IPS-18a (cell line): Measurements from ENCODE around the gene RUVBL2.
"Not testable (repeated sequence)": the region's sequence is repeated elsewhere in the genome, so short reads cannot be mapped to it uniquely, and the experiment has no call there.

Source experiments
- H3K27ac ChIP-seq: one replicate; pipeline ENCODE4 v1.5.1; 2013; ENCODE audit warnings: low read length
- H3K27me3 ChIP-seq: one replicate; pipeline ENCODE4 v1.6.1; 2013; ENCODE audit warnings: mild to moderate bottlenecking, low read length; ENCODE audit not compliant: control insufficient read depth, insufficient read depth
- H3K36me3 ChIP-seq: one replicate; pipeline ENCODE4 v1.6.1; 2013; ENCODE audit warnings: low read depth, low read length; ENCODE audit not compliant: control insufficient read depth
- H3K4me1 ChIP-seq: one replicate; pipeline ENCODE4 v1.6.1; 2013; ENCODE audit warnings: low read depth, low read length; ENCODE audit not compliant: control insufficient read depth
- H3K4me3 ChIP-seq: one replicate; pipeline ENCODE4 v1.5.1; 2013; ENCODE audit warnings: low read length
- H3K9ac ChIP-seq: one replicate; pipeline ENCODE4 v1.6.1; 2013; ENCODE audit warnings: mild to moderate bottlenecking, low read length, moderate library complexity
- H3K9me3 ChIP-seq: one replicate; pipeline ENCODE4 v1.6.1; 2013; ENCODE audit warnings: low read depth, low read length; ENCODE audit not compliant: control insufficient read depth

Gene RUVBL2

DNA sequence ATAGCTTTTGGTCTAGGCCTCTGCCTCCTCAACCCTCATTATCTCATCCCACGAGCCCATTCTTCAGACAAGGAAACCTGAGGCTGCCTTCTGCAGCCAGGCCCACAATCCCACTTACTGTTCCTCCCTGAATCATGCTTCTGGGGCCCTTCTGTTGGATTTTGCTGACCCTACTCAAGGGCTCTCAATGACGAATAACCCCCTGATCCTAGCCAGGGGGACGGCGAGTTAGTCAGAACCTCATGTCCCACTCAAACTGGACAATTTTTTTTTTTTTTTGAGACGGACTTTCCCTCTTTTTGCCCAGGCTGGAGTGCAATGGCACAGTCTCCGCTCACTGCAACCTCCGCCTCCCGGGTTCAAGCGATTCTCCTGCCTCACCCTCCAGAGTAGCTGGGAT, 28.4 kb downstream of the RUVBL2 start:
- peaks cover 4% of the 10 kb centered on the region for H3K4me1 ChIP-seq
- H3K27ac ChIP-seq: no peak overlapping the region

DNA sequence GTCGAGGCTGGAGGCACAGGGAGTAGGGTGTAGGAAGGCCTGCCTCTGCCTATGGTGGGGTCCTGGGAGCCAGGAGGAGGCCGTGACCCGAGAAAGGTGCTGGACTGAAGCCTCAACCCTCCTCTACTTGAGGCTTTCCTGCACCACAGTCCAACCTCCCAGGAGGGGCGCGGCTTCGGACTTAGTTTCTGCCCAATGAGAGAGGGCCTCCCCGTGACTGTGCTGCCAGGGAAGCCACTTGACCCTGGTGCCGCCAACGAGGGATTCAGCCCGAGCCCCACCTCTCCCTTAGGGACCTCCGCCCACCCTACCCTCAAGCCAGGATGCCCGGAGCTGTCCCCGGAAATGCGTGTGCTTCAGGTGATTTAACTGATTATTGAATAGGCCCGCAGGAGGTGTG, 30.5 kb downstream of the RUVBL2 start, which contains the start of gene CGB3:
Gene CGB3 (minus strand): TSS at position 101 of the 400 bp plus-strand sequence. CDS start 362 bp downstream, outside the sequence.
- H3K27me3 ChIP-seq: peaks cover 20% of the 10 kb centered on the region
- H3K36me3 ChIP-seq, H3K4me3 ChIP-seq, H3K4me1 ChIP-seq, H3K9me3 ChIP-seq, H3K9ac ChIP-seq, H3K27ac ChIP-seq: not testable (repeated sequence)

More for the DNA sequence above, 28.4 kb downstream of the RUVBL2 start:
- H3K9ac ChIP-seq: no peak overlapping the region
- peaks cover 38% of the 10 kb centered on the region for H3K27me3 ChIP-seq
- no peak overlapping the region for H3K4me3 ChIP-seq
- no peaks in the 10 kb centered on the region for H3K36me3 ChIP-seq
- H3K9me3 ChIP-seq: no peaks in the 10 kb centered on the region

DNA sequence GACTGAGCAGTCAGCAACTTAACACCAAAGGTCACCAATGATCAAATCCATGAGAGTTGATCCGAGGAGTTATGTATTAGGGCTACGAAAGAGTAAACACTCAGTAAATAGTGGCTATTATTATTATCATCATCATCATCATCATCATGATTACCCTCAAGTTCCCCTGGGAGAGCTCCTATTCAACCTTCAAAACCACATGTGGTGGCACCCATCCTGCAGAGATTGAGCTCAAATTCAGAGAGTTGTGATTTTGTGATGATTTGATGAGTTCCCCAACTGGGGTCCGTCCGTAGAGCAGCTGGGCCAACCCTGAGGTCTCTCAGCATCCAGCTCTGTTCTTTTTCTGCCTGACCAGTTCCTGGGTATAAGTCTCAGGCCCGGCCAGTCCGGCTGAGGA, 31.4 kb downstream of the RUVBL2 start:
- not testable (repeated sequence) for H3K9ac ChIP-seq, H3K4me1 ChIP-seq, H3K36me3 ChIP-seq, H3K9me3 ChIP-seq, H3K27ac ChIP-seq, H3K4me3 ChIP-seq
- peaks cover 19% of the 10 kb centered on the region for H3K27me3 ChIP-seq

DNA sequence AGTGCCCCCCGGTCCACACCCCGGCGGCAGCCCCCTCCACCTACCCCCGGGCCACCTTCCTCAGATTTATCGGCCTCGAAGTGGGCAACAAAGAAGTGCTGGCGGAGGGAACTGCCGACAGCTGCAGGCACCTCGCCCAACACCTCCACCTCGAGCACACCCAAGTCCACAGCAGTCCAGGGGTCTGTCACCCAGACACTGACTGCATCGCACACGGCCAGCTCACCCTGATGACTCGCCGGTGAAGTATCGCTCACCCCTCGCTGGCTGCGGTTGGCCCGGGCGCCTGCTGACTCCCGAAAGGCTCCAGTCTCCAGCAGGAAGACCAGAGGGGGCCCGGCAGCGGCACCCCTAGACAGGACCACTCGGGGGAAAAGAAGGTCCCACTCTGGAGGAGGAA, 31.9 kb downstream of the RUVBL2 start:
- peaks cover 16% of the 10 kb centered on the region for H3K27me3 ChIP-seq
- not testable (repeated sequence) for H3K9me3 ChIP-seq, H3K4me3 ChIP-seq, H3K27ac ChIP-seq, H3K36me3 ChIP-seq, H3K9ac ChIP-seq, H3K4me1 ChIP-seq

DNA sequence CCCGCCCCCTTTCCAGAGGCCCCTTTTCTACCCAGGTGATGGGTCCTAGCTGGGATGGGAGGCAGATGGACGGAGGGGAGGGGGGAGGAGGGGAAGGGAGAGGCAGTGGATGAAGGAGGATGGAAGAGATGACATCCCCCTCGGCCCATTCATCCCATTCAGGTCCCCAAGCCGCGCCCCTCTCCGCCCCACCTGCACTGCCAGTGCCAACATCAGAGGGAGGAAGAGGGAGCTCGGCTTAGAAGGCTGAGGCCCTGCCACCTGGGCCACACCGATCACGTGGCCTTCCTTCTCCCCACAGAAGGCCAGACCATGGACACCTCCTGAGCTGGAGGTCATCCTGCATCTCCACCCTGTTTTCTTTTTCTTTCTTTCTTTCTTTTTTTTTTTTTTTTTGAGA, 35.0 kb downstream of the RUVBL2 start:
- not testable (repeated sequence) for H3K27me3 ChIP-seq, H3K9ac ChIP-seq, H3K36me3 ChIP-seq, H3K4me1 ChIP-seq, H3K9me3 ChIP-seq, H3K4me3 ChIP-seq, H3K27ac ChIP-seq

DNA sequence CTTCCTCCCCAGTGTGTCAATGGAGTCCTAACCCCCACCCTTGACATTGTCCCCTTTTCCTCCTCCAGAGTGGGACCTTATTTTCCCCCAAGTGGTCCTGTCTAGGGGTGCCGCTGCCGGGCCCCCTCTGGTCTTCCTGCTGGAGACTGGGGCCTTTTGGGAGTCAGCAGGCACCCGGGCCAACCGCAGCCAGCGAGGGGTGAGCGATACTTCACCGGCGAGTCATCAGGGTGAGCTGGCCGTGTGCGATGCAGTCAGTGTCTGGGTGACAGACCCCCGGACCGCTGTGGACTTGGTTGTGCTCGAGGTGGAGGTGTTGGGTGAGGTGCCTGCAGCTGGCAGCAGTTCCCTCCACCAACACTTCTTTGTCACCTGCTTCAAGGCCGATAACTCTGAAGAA, 36.1 kb downstream of the RUVBL2 start:
- not testable (repeated sequence) for H3K4me3 ChIP-seq, H3K27ac ChIP-seq, H3K36me3 ChIP-seq, H3K27me3 ChIP-seq, H3K4me1 ChIP-seq, H3K9me3 ChIP-seq, H3K9ac ChIP-seq

DNA sequence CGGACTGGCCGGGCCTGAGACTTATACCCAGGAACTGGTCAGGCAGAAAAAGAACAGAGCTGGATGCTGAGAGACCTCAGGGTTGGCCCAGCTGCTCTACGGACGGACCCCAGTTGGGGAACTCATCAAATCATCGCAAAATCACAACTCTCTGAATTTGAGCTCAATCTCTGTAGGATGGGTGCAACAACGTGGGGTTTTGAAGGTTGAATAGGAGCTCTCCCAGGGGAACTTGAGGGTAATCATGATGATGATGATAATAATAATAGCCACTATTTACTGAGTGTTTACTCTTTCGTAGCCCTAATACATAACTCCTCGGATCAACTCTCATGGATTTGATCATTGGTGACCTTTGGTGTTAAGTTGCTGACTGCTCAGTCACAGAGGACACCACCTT, 36.6 kb downstream of the RUVBL2 start:
- not testable (repeated sequence) for H3K9me3 ChIP-seq, H3K4me3 ChIP-seq, H3K27me3 ChIP-seq, H3K9ac ChIP-seq, H3K27ac ChIP-seq, H3K36me3 ChIP-seq, H3K4me1 ChIP-seq

DNA sequence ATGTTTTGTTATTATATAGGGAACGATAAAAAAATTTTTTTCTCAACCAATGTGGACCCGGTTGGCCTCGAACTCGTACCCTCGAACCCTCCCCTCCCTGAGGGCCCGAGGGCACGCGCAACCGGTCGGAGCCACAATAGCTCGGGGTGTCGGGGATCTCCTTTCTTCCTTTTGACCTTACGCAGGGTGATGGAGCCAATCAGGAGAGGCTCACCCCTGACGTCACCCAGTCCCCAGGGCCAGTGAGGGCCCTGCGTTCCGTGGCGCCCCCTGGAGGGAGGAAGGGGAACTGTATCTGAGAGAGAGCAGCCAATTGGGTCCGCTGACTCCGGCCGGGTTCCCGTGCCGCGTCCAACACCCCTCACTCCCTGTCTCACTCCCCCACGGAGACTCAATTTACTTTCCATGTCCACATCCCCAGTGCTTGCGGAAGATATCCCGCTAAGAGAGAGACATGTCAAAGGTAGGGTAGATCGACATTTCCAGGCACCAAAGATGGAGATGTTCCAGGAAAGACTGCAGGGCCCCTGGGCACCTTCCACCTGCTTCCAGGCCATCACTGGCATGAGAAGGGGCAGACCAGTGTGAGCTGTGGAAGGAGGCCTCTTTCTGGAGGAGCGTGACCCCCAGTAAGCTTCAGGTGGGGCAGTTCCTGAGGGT, 38.1 kb downstream of the RUVBL2 start, which contains the start of gene CGB2:
Gene CGB2 (plus strand): TSS at position 249 of the 660 bp plus-strand sequence. CDS start 206 bp downstream, at position 455.
- H3K36me3 ChIP-seq, H3K4me3 ChIP-seq, H3K4me1 ChIP-seq, H3K27me3 ChIP-seq, H3K27ac ChIP-seq, H3K9me3 ChIP-seq, H3K9ac ChIP-seq: not testable (repeated sequence)

DNA sequence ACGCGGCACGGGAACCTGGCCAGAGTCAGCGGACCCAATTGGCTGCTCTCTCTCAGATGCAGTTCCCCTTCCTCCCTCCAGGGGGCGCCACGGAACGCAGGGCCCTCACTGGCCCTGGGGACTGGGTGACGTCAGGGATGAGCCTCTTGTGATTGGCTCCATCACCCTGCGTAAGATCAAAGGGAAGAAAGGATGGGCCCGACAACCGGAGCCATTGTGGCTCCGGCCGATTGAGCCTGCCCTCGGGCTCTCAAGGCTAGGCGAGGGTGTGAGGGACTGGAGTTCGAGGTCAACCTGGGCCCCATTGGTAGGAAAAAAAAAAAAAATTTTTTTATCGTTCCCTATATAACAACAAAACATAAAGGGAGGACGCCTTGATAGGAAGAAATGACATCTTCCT, 43.1 kb downstream of the RUVBL2 start, which contains the start of gene CGB1:
Gene CGB1 (minus strand): TSS at position 81 of the 400 bp plus-strand sequence. CDS start 184 bp downstream, outside the sequence.
- not testable (repeated sequence) for H3K27ac ChIP-seq, H3K27me3 ChIP-seq, H3K9me3 ChIP-seq, H3K9ac ChIP-seq, H3K36me3 ChIP-seq, H3K4me1 ChIP-seq, H3K4me3 ChIP-seq

DNA sequence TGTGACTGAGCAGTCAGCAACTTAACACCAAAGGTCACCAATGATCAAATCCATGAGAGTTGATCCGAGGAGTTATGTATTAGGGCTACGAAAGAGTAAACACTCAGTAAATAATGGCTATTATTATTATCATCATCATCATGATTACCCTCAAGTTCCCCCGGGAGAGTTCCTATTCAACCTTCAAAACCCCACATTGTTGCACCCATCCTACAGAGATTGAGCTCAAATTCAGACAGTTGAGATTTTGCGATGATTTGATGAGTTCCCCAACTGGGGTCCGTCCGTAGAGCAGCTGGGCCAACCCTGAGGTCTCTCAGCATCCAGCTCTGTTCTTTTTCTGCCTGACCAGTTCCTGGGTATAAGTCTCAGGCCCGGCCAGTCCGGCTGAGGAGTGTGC, 44.4 kb downstream of the RUVBL2 start:
- not testable (repeated sequence) for H3K27ac ChIP-seq

DNA sequence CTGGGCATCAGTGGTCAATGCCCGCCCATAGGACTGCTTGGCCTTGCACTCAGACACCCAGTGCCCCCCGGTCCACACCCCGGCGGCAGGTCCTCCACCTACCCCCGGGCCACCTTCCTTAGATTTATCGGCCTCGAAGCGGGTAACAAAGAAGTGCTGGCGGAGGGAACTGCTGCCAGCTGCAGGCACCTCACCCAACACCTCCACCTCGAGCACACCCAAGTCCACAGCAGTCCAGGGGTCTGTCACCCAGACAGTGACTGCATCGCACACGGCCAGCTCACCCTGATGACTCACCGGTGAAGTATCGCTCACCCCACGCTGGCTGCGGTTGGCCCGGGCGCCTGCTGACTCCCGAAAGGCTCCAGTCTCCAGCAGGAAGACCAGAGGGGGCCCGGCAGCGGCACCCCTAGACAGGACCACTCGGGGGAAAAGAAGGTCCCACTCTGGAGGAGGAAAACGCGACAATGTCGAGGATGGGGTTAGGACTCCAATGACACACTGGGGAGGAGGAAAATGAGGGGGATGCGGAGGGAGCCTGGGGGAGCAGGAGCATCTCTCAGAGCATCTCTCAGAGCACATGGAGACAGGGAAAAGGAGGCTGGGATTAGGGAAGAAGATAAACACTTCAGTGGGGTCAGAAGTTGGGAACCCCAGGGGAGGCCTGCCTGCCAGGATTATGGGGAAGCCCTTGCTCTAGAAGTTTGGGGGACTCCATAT, 45.0 kb downstream of the RUVBL2 start:
- not testable (repeated sequence) for H3K36me3 ChIP-seq, H3K4me3 ChIP-seq, H3K9ac ChIP-seq, H3K27ac ChIP-seq, H3K9me3 ChIP-seq, H3K27me3 ChIP-seq, H3K4me1 ChIP-seq

More for the DNA sequence above, 44.4 kb downstream of the RUVBL2 start:
- H3K4me1 ChIP-seq, H3K9ac ChIP-seq, H3K36me3 ChIP-seq, H3K27me3 ChIP-seq, H3K4me3 ChIP-seq, H3K9me3 ChIP-seq: not testable (repeated sequence)

DNA sequence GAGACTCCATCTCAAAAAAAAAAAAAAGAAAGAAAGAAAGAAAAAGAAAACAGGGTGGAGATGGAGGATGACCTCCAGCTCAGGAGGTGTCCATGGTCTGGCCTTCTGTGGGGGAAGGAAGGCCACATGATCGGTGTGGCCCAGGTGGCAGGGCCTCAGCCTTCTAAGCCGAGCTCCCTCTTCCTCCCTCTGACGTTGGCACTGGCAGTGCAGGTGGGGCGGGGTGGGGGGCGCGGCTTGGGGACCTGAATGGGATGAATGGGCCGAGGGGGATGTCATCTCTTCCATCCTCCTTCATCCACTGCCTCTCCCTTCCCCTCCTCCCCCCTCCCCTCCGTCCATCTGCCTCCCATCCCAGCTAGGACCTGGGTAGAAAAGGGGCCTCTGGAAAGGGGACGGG, 46.0 kb downstream of the RUVBL2 start:
- H3K4me1 ChIP-seq, H3K9me3 ChIP-seq, H3K4me3 ChIP-seq, H3K27ac ChIP-seq, H3K9ac ChIP-seq, H3K36me3 ChIP-seq, H3K27me3 ChIP-seq: not testable (repeated sequence)
